Liver (tissue), 9 donors: ENCODE data around the gene ZNF710. TPM values are rescaled to one million over a fixed set of nuclear protein-coding genes. Genes with fewer than 3 reads are reported as not detected.

ENCODE experiments used
- DNase-seq: peaks from one replicate; pipeline ENCODE4 v3.0.0-alpha.2; 2017; ENCODE audit warnings: low spot score
- H3K27ac ChIP-seq, 2 donors: one replicate each; pipeline ENCODE4 v1.7.0; 2013; ENCODE audit warnings: inconsistent platforms in 2 of 2, low read length in 2 of 2, control low read depth in 1 of 2, low read depth in 1 of 2, mild to moderate bottlenecking in 1 of 2
- H3K27me3 ChIP-seq, 4 donors: one replicate each; pipeline versions ENCODE4 v1.6.1 to v1.7.0; 2013; ENCODE audit warnings: low read length in 3 of 4, inconsistent platforms in 1 of 4, mild to moderate bottlenecking in 1 of 4, moderate library complexity in 1 of 4; ENCODE audit not compliant: control insufficient read depth in 4 of 4, insufficient read depth in 4 of 4
- H3K36me3 ChIP-seq, 4 donors: one replicate each; pipeline versions ENCODE4 v1.6.1 to v1.7.0; 2013; ENCODE audit warnings: low read length in 3 of 4, mild to moderate bottlenecking in 3 of 4, low read depth in 1 of 4, moderate library complexity in 1 of 4; ENCODE audit not compliant: control insufficient read depth in 4 of 4, insufficient read depth in 3 of 4
- H3K4me1 ChIP-seq, 4 donors: one replicate each; pipeline versions ENCODE4 v1.6.1 to v1.7.0; 2013; ENCODE audit warnings: low read length in 3 of 4, mild to moderate bottlenecking in 3 of 4, moderate library complexity in 1 of 4; ENCODE audit not compliant: control insufficient read depth in 4 of 4, insufficient read depth in 4 of 4
- H3K4me3 ChIP-seq, 3 donors: one replicate each; pipeline versions ENCODE4 v1.6.1 to v1.7.0; 2013; ENCODE audit warnings: low read length in 3 of 3, control low read depth in 1 of 3, low read depth in 1 of 3, mild to moderate bottlenecking in 1 of 3
- H3K9ac ChIP-seq, 2 donors: one replicate each; pipeline ENCODE4 v1.7.0; 2013; ENCODE audit warnings: low read length in 2 of 2, mild to moderate bottlenecking in 2 of 2, moderate library complexity in 2 of 2, control low read depth in 1 of 2, low read depth in 1 of 2
- H3K9me3 ChIP-seq, 4 donors: one replicate each; pipeline versions ENCODE4 v1.6.1 to v1.7.0; 2013; ENCODE audit warnings: low read length in 3 of 4; ENCODE audit not compliant: control insufficient read depth in 4 of 4
- FOXA1 ChIP-seq: IDR thresholded peaks from 2 replicates; pipeline ENCODE4 v1.6.1; 2016; ENCODE audit warnings: antibody characterized with exemption
- FOXA2 ChIP-seq: IDR thresholded peaks from 2 replicates; pipeline ENCODE4 v1.6.1; 2016; ENCODE audit warnings: antibody characterized with exemption
- HNF4A ChIP-seq, 2 donors: conservative IDR thresholded peaks; 2 replicates each; pipeline ENCODE4 v1.6.1; 2016; ENCODE audit warnings: antibody characterized with exemption in 2 of 2, mild to moderate bottlenecking in 2 of 2
- HNF4G ChIP-seq: IDR thresholded peaks from 2 replicates; pipeline ENCODE4 v1.6.1; 2016; ENCODE audit warnings: antibody characterized with exemption
- JUND ChIP-seq, 2 donors: IDR thresholded peaks; 2 replicates each; pipeline ENCODE4 v1.6.1; 2016; ENCODE audit warnings: antibody characterized with exemption in 2 of 2
- RAD21 ChIP-seq, 2 donors: IDR thresholded peaks; 2 replicates each; pipeline ENCODE4 v1.6.1; 2016; ENCODE audit warnings: antibody characterized with exemption in 2 of 2, mild to moderate bottlenecking in 2 of 2
- SP1 ChIP-seq: IDR thresholded peaks from 2 replicates; pipeline ENCODE4 v1.6.1; 2018; ENCODE audit warnings: antibody characterized with exemption, mild to moderate bottlenecking
- YY1 ChIP-seq: IDR thresholded peaks from 2 replicates; pipeline ENCODE4 v1.6.1; 2016; ENCODE audit warnings: antibody characterized with exemption, mild to moderate bottlenecking
- WGBS: extraction: QIAGEN DNeasy Blood & Tissue Kit; methylation state at CpG from one replicate; pipeline ENCODE4 v1.1.7; 2013; 5-methylcytosine and 5-hydroxymethylcytosine counted together
- polyA plus RNA-seq, 2 donors: library from polyadenylated mRNA; stranded (reverse) in 1 of 2; unstranded in 1 of 2; fragments of 200-250 nt in 1 of 2; fragments of >200 nt in 1 of 2; fragmentation: Nextera tagmentation in 1 of 2; extraction: Ambion mirVana in 1 of 2; gene quantifications; one replicate each; pipeline versions ENCODE4 v1.2.1 to v1.2.3, GENCODE V29; 2013 to 2015
- total RNA-seq, 2 donors: library from RNA; depleted of rRNA; stranded (reverse); fragments of >200 nt; gene quantifications; one replicate each; pipeline ENCODE4 v1.2.3, GENCODE V29; 2014
- TF ChIP-seq, protein P1 (sequence below): IDR thresholded peaks from 2 replicates; pipeline ENCODE4 v1.6.1; 2016; ENCODE audit warnings: antibody characterized with exemption, mild to moderate bottlenecking
- TF ChIP-seq, protein P2 (sequence below): IDR thresholded peaks from 2 replicates; pipeline ENCODE4 v1.6.1; 2016; ENCODE audit warnings: antibody characterized with exemption
- TF ChIP-seq, protein P3 (sequence below): IDR thresholded peaks from 2 replicates; pipeline ENCODE4 v1.6.1; 2016; ENCODE audit warnings: antibody characterized with exemption
- TF ChIP-seq, protein P4 (sequence below): IDR thresholded peaks from 2 replicates; pipeline ENCODE4 v1.6.1; 2016; ENCODE audit warnings: antibody characterized with exemption
- TF ChIP-seq, protein P5 (sequence below): fragments of 150-350 bp; IDR thresholded peaks from 2 replicates; pipeline ENCODE4 v1.5.1; 2017; ENCODE audit warnings: improper control_type of control experiment, low read depth, low read length; ENCODE audit not compliant: missing input control
- donor health status: healthy.
- donor health status: healthy.
- donor health status: healthy.
- donor health status: healthy.
- donor health status: healthy.

ZNF710 gene
- total and polyA plus RNA-seq, 4 donors: 1.9 to 15.3 (median 5.4) TPM

DNA sequence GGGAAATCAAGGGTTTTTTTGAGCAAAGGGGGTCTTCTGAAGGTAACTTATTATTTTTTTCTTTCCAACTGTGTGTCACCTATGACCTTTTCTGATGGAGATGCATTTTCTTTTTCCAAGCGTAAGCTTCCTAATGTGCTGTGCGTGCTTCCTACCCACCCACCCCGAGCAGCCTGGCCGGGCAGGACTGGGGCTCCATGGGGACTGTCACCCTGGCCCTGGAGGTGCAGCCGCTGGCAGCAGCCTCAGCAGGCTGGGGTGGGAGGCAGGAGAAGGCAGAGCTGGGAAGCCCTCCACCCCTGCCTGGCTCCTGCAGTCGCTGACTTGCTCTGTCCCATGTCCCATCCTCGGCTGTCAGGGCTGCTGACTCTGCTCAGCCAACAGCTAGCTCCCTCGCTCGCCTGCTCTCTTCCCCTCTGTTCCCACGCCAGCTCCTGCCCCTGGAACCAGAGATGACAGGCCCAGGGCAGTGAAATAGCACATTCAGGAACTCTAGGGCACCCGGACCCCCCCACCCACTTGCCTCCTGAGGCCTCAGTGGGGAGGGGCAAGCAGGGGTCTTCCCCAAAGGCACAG is 79.8 kb downstream of the ZNF710 start (continued):
- TF ChIP-seq, protein P1, sequence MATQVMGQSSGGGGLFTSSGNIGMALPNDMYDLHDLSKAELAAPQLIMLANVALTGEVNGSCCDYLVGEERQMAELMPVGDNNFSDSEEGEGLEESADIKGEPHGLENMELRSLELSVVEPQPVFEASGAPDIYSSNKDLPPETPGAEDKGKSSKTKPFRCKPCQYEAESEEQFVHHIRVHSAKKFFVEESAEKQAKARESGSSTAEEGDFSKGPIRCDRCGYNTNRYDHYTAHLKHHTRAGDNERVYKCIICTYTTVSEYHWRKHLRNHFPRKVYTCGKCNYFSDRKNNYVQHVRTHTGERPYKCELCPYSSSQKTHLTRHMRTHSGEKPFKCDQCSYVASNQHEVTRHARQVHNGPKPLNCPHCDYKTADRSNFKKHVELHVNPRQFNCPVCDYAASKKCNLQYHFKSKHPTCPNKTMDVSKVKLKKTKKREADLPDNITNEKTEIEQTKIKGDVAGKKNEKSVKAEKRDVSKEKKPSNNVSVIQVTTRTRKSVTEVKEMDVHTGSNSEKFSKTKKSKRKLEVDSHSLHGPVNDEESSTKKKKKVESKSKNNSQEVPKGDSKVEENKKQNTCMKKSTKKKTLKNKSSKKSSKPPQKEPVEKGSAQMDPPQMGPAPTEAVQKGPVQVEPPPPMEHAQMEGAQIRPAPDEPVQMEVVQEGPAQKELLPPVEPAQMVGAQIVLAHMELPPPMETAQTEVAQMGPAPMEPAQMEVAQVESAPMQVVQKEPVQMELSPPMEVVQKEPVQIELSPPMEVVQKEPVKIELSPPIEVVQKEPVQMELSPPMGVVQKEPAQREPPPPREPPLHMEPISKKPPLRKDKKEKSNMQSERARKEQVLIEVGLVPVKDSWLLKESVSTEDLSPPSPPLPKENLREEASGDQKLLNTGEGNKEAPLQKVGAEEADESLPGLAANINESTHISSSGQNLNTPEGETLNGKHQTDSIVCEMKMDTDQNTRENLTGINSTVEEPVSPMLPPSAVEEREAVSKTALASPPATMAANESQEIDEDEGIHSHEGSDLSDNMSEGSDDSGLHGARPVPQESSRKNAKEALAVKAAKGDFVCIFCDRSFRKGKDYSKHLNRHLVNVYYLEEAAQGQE: no peak

DNA sequence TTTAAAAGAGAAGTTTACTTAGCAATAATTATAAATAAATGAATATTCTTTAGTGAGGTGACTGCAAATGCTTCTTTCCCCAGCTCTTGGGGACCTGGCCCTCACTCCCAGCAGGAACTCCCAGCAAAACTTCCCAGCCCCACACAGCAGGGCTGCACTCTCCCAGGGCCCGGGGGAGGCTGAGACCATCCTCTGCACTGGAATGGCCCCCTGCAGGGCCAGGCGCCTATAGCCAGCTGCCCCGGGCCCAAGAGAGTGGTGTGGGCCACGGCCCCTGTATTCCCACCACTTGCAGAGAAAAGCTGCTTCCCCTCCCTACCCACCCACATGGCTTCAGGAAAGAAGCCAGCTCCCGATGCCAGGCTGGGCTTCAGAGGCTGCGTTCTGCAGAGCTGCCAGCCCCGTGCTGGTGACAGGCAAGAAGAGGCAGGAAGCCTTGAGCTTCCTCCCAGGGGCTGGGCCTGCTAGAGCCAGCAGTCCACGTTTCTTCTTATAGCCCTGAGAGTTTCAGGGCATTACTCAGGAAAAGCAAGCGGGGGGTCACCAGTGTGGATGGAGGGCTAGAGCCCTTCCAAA is 81.1 kb downstream of the ZNF710 start:
- WGBS: 81% methylated on average over 9 of the region's 9 CpGs
- H3K9ac ChIP-seq: no peak overlapping the region
- peaks cover 20 to 61% (median 39%) of the 10 kb centered on the region in 4 donors for H3K36me3 ChIP-seq
- peaks cover 0 to 1% (median 0%) of the 10 kb centered on the region in 4 donors for H3K4me1 ChIP-seq
- H3K27ac ChIP-seq: no peak overlapping the region
- no peaks in the 10 kb centered on the region for H3K9me3 ChIP-seq
- no peak for DNase-seq
- H3K4me3 ChIP-seq: no peak overlapping the region
- TF ChIP-seq HNF4A (conservative IDR thresholded peaks at IDR 0.05): no peak
- TF ChIP-seq, protein P2, sequence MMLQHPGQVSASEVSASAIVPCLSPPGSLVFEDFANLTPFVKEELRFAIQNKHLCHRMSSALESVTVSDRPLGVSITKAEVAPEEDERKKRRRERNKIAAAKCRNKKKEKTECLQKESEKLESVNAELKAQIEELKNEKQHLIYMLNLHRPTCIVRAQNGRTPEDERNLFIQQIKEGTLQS: no peak
- TF ChIP-seq, protein P1: no peak
- TF ChIP-seq JUND (IDR thresholded peaks at IDR 0.05): no peak
- TF ChIP-seq RAD21 (IDR thresholded peaks at IDR 0.05): no peak
- TF ChIP-seq, protein P3, sequence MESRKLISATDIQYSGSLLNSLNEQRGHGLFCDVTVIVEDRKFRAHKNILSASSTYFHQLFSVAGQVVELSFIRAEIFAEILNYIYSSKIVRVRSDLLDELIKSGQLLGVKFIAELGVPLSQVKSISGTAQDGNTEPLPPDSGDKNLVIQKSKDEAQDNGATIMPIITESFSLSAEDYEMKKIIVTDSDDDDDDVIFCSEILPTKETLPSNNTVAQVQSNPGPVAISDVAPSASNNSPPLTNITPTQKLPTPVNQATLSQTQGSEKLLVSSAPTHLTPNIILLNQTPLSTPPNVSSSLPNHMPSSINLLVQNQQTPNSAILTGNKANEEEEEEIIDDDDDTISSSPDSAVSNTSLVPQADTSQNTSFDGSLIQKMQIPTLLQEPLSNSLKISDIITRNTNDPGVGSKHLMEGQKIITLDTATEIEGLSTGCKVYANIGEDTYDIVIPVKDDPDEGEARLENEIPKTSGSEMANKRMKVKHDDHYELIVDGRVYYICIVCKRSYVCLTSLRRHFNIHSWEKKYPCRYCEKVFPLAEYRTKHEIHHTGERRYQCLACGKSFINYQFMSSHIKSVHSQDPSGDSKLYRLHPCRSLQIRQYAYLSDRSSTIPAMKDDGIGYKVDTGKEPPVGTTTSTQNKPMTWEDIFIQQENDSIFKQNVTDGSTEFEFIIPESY: no peak
- TF ChIP-seq YY1: no peak
- TF ChIP-seq FOXA2: no peak
- TF ChIP-seq, protein P4, sequence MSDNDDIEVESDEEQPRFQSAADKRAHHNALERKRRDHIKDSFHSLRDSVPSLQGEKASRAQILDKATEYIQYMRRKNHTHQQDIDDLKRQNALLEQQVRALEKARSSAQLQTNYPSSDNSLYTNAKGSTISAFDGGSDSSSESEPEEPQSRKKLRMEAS: no peak
- TF ChIP-seq HNF4G: no peak
- TF ChIP-seq, protein P5, sequence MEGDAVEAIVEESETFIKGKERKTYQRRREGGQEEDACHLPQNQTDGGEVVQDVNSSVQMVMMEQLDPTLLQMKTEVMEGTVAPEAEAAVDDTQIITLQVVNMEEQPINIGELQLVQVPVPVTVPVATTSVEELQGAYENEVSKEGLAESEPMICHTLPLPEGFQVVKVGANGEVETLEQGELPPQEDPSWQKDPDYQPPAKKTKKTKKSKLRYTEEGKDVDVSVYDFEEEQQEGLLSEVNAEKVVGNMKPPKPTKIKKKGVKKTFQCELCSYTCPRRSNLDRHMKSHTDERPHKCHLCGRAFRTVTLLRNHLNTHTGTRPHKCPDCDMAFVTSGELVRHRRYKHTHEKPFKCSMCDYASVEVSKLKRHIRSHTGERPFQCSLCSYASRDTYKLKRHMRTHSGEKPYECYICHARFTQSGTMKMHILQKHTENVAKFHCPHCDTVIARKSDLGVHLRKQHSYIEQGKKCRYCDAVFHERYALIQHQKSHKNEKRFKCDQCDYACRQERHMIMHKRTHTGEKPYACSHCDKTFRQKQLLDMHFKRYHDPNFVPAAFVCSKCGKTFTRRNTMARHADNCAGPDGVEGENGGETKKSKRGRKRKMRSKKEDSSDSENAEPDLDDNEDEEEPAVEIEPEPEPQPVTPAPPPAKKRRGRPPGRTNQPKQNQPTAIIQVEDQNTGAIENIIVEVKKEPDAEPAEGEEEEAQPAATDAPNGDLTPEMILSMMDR: no peak
- no peak for TF ChIP-seq FOXA1
- no peak for TF ChIP-seq SP1
- H3K27me3 ChIP-seq: no peaks in the 10 kb centered on the region
